GM12891 (cell line): ENCODE measurements around the gene GPRASP3.

Experiments
- POLR2A ChIP-seq: IDR thresholded peaks from 2 replicates; pipeline ENCODE4 v1.6.1; 2011; ENCODE audit warnings: low read depth, low read length, control low read depth
- POLR2AphosphoS5 ChIP-seq: IDR thresholded peaks from 2 replicates; pipeline ENCODE4 v1.6.1; 2011; ENCODE audit warnings: low read depth, low read length, control low read depth
- SPI1 ChIP-seq: IDR thresholded peaks from 2 replicates; pipeline ENCODE4 v1.6.1; 2011; ENCODE audit warnings: low read depth, low read length, control low read depth
- TAF1 ChIP-seq: IDR thresholded peaks from 2 replicates; pipeline ENCODE4 v1.6.1; 2011; ENCODE audit warnings: low read depth, low read length, control low read depth

DNA sequence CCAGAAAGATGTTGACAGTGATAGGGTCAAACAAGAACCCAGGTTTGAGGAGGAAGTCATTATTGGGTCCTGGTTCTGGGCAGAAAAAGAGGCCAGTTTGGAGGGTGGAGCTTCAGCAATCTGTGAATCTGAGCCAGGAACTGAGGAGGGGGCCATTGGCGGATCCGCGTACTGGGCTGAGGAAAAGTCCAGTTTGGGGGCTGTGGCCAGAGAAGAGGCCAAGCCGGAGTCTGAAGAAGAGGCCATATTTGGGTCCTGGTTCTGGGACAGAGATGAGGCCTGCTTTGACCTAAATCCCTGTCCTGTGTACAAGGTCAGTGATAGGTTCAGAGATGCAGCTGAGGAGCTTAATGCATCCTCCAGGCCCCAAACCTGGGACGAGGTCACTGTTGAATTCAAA is 4.6 kb upstream of the GPRASP3 start:
- TF ChIP-seq POLR2AphosphoS5 (no peak), POLR2A (no peak), TAF1 (no peak), SPI1 (no peak)
